Measurements from ENCODE around the gene NFATC1.

Gene NFATC1

GRCh38 chr18:79379931-79380815 lies 15.6 kb upstream of the NFATC1 start:
- no peak for TF ChIP-seq EZH2phosphoT487 (IDR thresholded peaks at IDR 0.05; ENCODE audit: borderline replicate concordance, low read length)
- TF ChIP-seq CTCF (IDR thresholded peaks at IDR 0.05; ENCODE audit: low read depth, low read length, poor library complexity, severe bottlenecking) = no peak
- Histone ChIP-seq H3K36me3 (ENCODE audit: control insufficient read depth, low read length) (no peaks in the 10 kb centered on the region), H3F3A (ENCODE audit: control insufficient read depth, insufficient read depth) (no peaks in the 10 kb centered on the region), H3K27ac (ENCODE audit: low read depth, low read length) (no peak overlapping the region), H4K20me1 (ENCODE audit: control insufficient read depth, insufficient read depth, low read depth, low read length) (peaks cover 3% of the 10 kb centered on the region; the same call in 1 of the 2 replicates), H3K79me2 (ENCODE audit: control insufficient read depth, low read length) (no peaks in the 10 kb centered on the region), H3K9me2 (replicated peaks; ENCODE audit: control insufficient read depth, low read length) (no peaks in the 10 kb centered on the region), H3K4me1 (ENCODE audit: control insufficient read depth, low read length) (peaks cover 3% of the 10 kb centered on the region; the same call in 1 of the 2 replicates), H3K4me2 (ENCODE audit: low read length) (no peak overlapping the region), H3K27me3 (ENCODE audit: control insufficient read depth, low read length) (no peaks in the 10 kb centered on the region), H3K4me3 (ENCODE audit: low read length) (no peak overlapping the region), H3K9me3 (ENCODE audit: control insufficient read depth, insufficient read depth, low read length) (no peaks in the 10 kb centered on the region)

GRCh38 chr18:79380816-79381806 lies 14.6 kb upstream of the NFATC1 start:
- H3K9me2 ChIP-seq (replicated peaks; ENCODE audit: control insufficient read depth, low read length) = no peaks in the 10 kb centered on the region
- no peaks in the 10 kb centered on the region for H3K27me3 ChIP-seq (ENCODE audit: control insufficient read depth, low read length)
- peaks cover 9% of the 10 kb centered on the region for H3K4me1 ChIP-seq (ENCODE audit: control insufficient read depth, low read length)
- no peak overlapping the region for H3K4me2 ChIP-seq (ENCODE audit: low read length)
- no peaks in the 10 kb centered on the region for H3K36me3 ChIP-seq (ENCODE audit: control insufficient read depth, low read length)
- H3K4me3 ChIP-seq (ENCODE audit: low read length) = no peak overlapping the region
- H3K9me3 ChIP-seq (ENCODE audit: control insufficient read depth, insufficient read depth, low read length) = no peaks in the 10 kb centered on the region
- H4K20me1 ChIP-seq (ENCODE audit: control insufficient read depth, insufficient read depth, low read depth, low read length) = peaks cover 3% of the 10 kb centered on the region; the same call in 1 of the 2 replicates
- no peaks in the 10 kb centered on the region for H3F3A ChIP-seq (ENCODE audit: control insufficient read depth, insufficient read depth)
- H3K79me2 ChIP-seq (ENCODE audit: control insufficient read depth, low read length) = no peaks in the 10 kb centered on the region
- TF ChIP-seq CTCF (IDR thresholded peaks at IDR 0.05; ENCODE audit: low read depth, low read length, poor library complexity, severe bottlenecking) = peak; percentile 94
- no peak for TF ChIP-seq EZH2phosphoT487 (IDR thresholded peaks at IDR 0.05; ENCODE audit: borderline replicate concordance, low read length)
- no peak overlapping the region for H3K27ac ChIP-seq (ENCODE audit: low read depth, low read length)

GRCh38 chr18:79381811-79382311 lies 13.9 kb upstream of the NFATC1 start:
- Histone ChIP-seq H3K4me1 (ENCODE audit: control insufficient read depth, low read length) (peaks cover 12% of the 10 kb centered on the region), H3K36me3 (ENCODE audit: control insufficient read depth, low read length) (no peaks in the 10 kb centered on the region), H3K27me3 (ENCODE audit: control insufficient read depth, low read length) (no peaks in the 10 kb centered on the region), H3K9me2 (replicated peaks; ENCODE audit: control insufficient read depth, low read length) (no peaks in the 10 kb centered on the region), H3K4me3 (ENCODE audit: low read length) (no peak overlapping the region), H3K79me2 (ENCODE audit: control insufficient read depth, low read length) (no peaks in the 10 kb centered on the region), H3K27ac (ENCODE audit: low read depth, low read length) (no peak overlapping the region), H3K4me2 (ENCODE audit: low read length) (no peak overlapping the region), H3F3A (ENCODE audit: control insufficient read depth, insufficient read depth) (no peaks in the 10 kb centered on the region), H4K20me1 (ENCODE audit: control insufficient read depth, insufficient read depth, low read depth, low read length) (peaks cover 3% of the 10 kb centered on the region; the same call in 1 of the 2 replicates), H3K9me3 (ENCODE audit: control insufficient read depth, insufficient read depth, low read length) (no peaks in the 10 kb centered on the region)
- TF ChIP-seq CTCF (IDR thresholded peaks at IDR 0.05; ENCODE audit: low read depth, low read length, poor library complexity, severe bottlenecking) = no peak
- no peak for TF ChIP-seq EZH2phosphoT487 (IDR thresholded peaks at IDR 0.05; ENCODE audit: borderline replicate concordance, low read length)
